HG02973 (cell line): Measurements from ENCODE around the gene KCND3.

Experiments used
- ATAC-seq: cut with Tn5 transposase; IDR thresholded peaks from one replicate; pipeline ENCODE4 v1.9.1; 2021; ENCODE audit warnings: moderate library complexity; ENCODE audit not compliant: unreplicated experiment

The KCND3 gene

GRCh38 chr1:111851552-111851951 lies 137.9 kb downstream of the KCND3 start:
- ATAC-seq: no peak

GRCh38 chr1:111850109-111850508 lies 139.4 kb downstream of the KCND3 start:
- no peak for ATAC-seq

- no peak for ATAC-seq
These were observed 140.5 kb downstream of the KCND3 start for GRCh38 chr1:111848852-111849545.

- no peak for ATAC-seq
These were observed 142.0 kb downstream of the KCND3 start for GRCh38 chr1:111847466-111847865.

- no peak for ATAC-seq
These were observed 142.6 kb downstream of the KCND3 start for GRCh38 chr1:111846842-111847241.

GRCh38 chr1:111843177-111843576 lies 146.3 kb downstream of the KCND3 start:
- ATAC-seq: no peak

GRCh38 chr1:111842411-111842810 lies 147.1 kb downstream of the KCND3 start:
- no peak for ATAC-seq

GRCh38 chr1:111841746-111842145 lies 147.7 kb downstream of the KCND3 start:
- ATAC-seq: no peak

- no peak for ATAC-seq
These were observed 148.3 kb downstream of the KCND3 start for GRCh38 chr1:111841189-111841588.

GRCh38 chr1:111837393-111837792 lies 152.1 kb downstream of the KCND3 start:
- ATAC-seq: no peak

GRCh38 chr1:111836111-111836510 lies 153.4 kb downstream of the KCND3 start:
- ATAC-seq: no peak

- no peak for ATAC-seq
These were observed 154.0 kb downstream of the KCND3 start for GRCh38 chr1:111835514-111835913.

- no peak for ATAC-seq
These were observed 154.5 kb downstream of the KCND3 start for GRCh38 chr1:111834956-111835355.

- no peak for ATAC-seq
These were observed 156.1 kb downstream of the KCND3 start for GRCh38 chr1:111833334-111833733.

GRCh38 chr1:111832521-111833155 lies 156.8 kb downstream of the KCND3 start:
- no peak for ATAC-seq

GRCh38 chr1:111831153-111831552 lies 158.3 kb downstream of the KCND3 start:
- ATAC-seq: no peak

GRCh38 chr1:111827946-111828345 lies 161.5 kb downstream of the KCND3 start:
- ATAC-seq: no peak

- ATAC-seq: no peak
These were observed 163.2 kb downstream of the KCND3 start for GRCh38 chr1:111826278-111826677.

GRCh38 chr1:111825217-111825616 lies 164.3 kb downstream of the KCND3 start:
- ATAC-seq: no peak

GRCh38 chr1:111822138-111822537 lies 167.3 kb downstream of the KCND3 start:
- no peak for ATAC-seq

GRCh38 chr1:111821121-111821745 lies 168.2 kb downstream of the KCND3 start:
- no peak for ATAC-seq

- no peak for ATAC-seq
These were observed 169.8 kb downstream of the KCND3 start for GRCh38 chr1:111819566-111820263.
